ENCODE measurements around the gene MYH15. TPM values are rescaled to one million over a fixed set of nuclear protein-coding genes. Genes with fewer than 3 reads are reported as not detected.

Gene MYH15
- total RNA-seq, 1 donor from 2014 or later = 0.05 TPM

GRCh38 chr3:108403686-108404345 lies 106.6 kb downstream of the MYH15 start:
- Mint-ChIP-seq H3K27me3 (ENCODE audit: unreplicated experiment) (no peaks in the 10 kb centered on the region), H3K36me3 (ENCODE audit: unreplicated experiment) (no peaks in the 10 kb centered on the region), H3K4me1 (ENCODE audit: unreplicated experiment) (peaks cover 14% of the 10 kb centered on the region), H3K27ac (ENCODE audit: unreplicated experiment) (no peak overlapping the region), H3K9me3 (ENCODE audit: unreplicated experiment) (peaks cover 9% of the 10 kb centered on the region), H3K4me3 (ENCODE audit: unreplicated experiment) (no peak overlapping the region)
- TF ChIP-seq CTCF (IDR thresholded peaks at IDR 0.05) = no peak
- no peak for DNase-seq (ENCODE audit: extremely low spot score, unreplicated experiment)

- TF ChIP-seq CTCF (IDR thresholded peaks at IDR 0.05) = no peak
- Mint-ChIP-seq H3K9me3 (ENCODE audit: unreplicated experiment) (peaks cover 9% of the 10 kb centered on the region), H3K4me1 (ENCODE audit: unreplicated experiment) (peaks cover 14% of the 10 kb centered on the region), H3K27ac (ENCODE audit: unreplicated experiment) (no peak overlapping the region), H3K27me3 (ENCODE audit: unreplicated experiment) (no peaks in the 10 kb centered on the region), H3K4me3 (ENCODE audit: unreplicated experiment) (no peak overlapping the region), H3K36me3 (ENCODE audit: unreplicated experiment) (no peaks in the 10 kb centered on the region)
- DNase-seq (ENCODE audit: extremely low spot score, unreplicated experiment) = no peak
Observed at GRCh38 chr3:108403198-108403597, 107.2 kb downstream of the MYH15 start.

DNA sequence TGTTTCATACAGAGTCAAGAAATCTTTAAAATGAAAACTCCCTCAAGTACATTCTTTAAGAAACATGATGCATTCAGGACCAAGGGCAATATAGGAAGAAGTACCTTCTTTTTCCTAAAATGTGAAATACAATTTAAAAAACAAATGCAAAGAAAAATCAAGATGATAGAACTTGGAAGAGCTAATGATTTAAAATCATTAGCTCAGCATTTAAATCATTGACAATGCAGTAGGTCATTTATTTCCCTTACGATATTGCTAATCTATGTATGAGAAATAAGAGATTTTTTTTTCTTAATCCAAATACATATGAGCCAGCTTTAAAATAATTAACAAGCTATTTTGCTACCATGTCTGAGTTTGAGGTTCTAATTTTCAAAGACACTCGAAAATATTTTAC lies 108.6 kb downstream of the MYH15 start:
- DNase-seq (ENCODE audit: extremely low spot score, unreplicated experiment) = no peak
- Mint-ChIP-seq H3K4me1 (ENCODE audit: unreplicated experiment) (peaks cover 14% of the 10 kb centered on the region), H3K36me3 (ENCODE audit: unreplicated experiment) (no peaks in the 10 kb centered on the region), H3K4me3 (ENCODE audit: unreplicated experiment) (no peak overlapping the region), H3K27me3 (ENCODE audit: unreplicated experiment) (peaks cover 3% of the 10 kb centered on the region), H3K9me3 (ENCODE audit: unreplicated experiment) (peaks cover 9% of the 10 kb centered on the region), H3K27ac (ENCODE audit: unreplicated experiment) (no peak overlapping the region)
- TF ChIP-seq CTCF (IDR thresholded peaks at IDR 0.05) = no peak

DNA sequence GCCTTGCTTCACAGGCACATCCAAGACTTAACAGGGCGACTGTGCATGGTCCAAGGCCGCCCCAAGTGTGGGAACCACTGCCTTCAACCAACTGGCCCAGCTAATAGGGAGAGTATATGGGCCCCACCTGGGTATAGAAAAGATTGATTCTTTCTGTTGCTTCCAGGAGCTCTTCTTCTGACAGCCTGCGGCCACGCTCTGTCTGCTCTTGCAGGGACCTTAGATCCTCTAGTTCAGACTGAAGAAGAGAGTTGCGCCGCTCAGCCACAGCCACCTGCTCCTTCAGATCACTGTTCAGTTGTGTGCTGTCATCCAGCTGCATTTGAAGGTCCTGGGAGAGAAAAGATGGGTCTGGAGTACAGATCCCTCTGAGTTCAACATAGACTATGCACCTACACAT lies 111.9 kb downstream of the MYH15 start:
- H3K4me1 Mint-ChIP-seq (ENCODE audit: unreplicated experiment) = peaks cover 1% of the 10 kb centered on the region
- no peak for TF ChIP-seq CTCF (IDR thresholded peaks at IDR 0.05)
- H3K36me3 Mint-ChIP-seq (ENCODE audit: unreplicated experiment) = no peaks in the 10 kb centered on the region
- H3K9me3 Mint-ChIP-seq (ENCODE audit: unreplicated experiment) = peaks cover 9% of the 10 kb centered on the region
- no peak for DNase-seq (ENCODE audit: extremely low spot score, unreplicated experiment)
- H3K27ac Mint-ChIP-seq (ENCODE audit: unreplicated experiment) = no peak overlapping the region
- no peak overlapping the region for H3K4me3 Mint-ChIP-seq (ENCODE audit: unreplicated experiment)
- H3K27me3 Mint-ChIP-seq (ENCODE audit: unreplicated experiment) = peaks cover 5% of the 10 kb centered on the region

GRCh38 chr3:108396336-108396735 lies 114.1 kb downstream of the MYH15 start:
- no peak for TF ChIP-seq CTCF (IDR thresholded peaks at IDR 0.05)
- DNase-seq (ENCODE audit: extremely low spot score, unreplicated experiment) = no peak
- Mint-ChIP-seq H3K4me3 (ENCODE audit: unreplicated experiment) (no peak overlapping the region), H3K36me3 (ENCODE audit: unreplicated experiment) (no peaks in the 10 kb centered on the region), H3K27ac (ENCODE audit: unreplicated experiment) (no peak overlapping the region), H3K27me3 (ENCODE audit: unreplicated experiment) (peaks cover 15% of the 10 kb centered on the region), H3K4me1 (ENCODE audit: unreplicated experiment) (no peaks in the 10 kb centered on the region), H3K9me3 (ENCODE audit: unreplicated experiment) (peaks cover 9% of the 10 kb centered on the region)

Measured in osteocyte (in vitro differentiated cells).